CD4-positive, alpha-beta T cell treated with Interleukin-17A for 1 hour (primary cell): ENCODE results near the gene TOR4A.
A peak's percentile ranks its signal among the peaks of the same experiment; 100 is the strongest.

Experiments
- DNase-seq: peaks from one replicate; pipeline ENCODE4 v3.0.0-alpha.2; 2020

Gene TOR4A

DNA sequence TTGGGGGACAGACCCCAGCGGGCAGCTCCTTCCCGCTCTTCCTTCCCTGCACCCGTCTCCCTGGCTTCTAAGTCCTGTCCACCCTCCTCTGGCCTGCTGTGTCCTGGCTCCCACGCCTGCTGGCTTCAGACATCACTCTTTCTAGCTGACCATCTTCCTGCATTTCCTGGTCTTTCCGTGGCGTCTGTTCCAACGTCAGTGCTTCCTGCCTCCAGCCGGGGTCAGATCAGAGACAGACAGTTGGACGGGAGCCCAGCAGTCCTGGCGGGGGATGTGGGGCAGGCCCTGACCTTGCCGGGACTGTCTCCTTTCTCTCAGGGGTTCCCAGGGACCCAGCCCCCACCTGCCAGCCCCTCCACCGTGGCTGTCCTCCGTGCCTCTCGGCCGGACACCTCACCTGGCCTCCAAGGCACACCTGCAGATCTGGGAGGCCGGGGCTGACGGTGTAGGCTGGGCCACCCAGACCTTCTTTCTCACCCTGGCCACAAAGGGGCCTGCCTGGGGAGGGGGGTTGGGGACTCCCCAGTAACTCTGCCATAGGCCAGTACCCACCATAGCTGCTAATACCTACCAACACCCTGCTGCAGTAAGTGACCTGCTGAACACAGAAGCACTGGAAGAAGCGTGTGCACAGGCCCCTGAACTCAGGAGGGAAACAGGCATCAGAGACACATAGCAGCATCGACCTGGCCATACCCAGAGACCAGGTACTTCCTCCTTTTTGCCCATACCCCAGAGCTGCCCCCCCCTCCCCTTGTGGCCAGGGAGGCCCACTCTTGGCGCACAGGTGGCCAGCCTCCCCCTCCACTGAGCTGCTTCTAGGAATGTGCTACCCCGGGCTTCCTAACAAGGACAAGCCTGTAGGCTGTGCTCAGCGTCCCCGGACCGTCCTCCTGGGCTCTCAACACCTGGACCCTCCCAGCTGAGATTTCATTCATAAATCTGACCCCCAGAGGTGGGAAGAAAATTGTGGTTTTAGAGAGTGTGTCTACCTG, 19.4 kb downstream of the TOR4A start:
- DNase-seq, result no peak

DNA sequence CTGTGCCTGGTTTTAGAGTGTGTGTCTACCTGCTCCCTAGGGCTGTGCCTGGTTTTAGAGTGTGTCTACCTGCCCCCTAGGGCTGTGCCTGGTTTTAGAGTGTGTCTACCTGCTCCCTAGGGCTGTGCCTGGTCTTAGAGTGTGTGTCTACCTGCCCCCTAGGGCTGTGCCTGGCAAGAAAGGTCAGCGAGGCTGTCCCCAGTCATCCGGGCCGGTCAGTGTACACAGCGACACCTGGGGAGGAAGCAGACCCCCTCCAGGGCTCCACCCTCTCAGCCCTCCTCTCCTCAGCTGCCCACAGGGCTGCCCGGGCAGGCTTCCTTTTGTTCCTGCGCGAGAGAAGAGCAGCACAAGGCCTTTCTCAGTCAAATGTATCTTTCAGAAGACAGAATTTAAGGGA, 20.4 kb downstream of the TOR4A start:
- no peak for DNase-seq

DNA sequence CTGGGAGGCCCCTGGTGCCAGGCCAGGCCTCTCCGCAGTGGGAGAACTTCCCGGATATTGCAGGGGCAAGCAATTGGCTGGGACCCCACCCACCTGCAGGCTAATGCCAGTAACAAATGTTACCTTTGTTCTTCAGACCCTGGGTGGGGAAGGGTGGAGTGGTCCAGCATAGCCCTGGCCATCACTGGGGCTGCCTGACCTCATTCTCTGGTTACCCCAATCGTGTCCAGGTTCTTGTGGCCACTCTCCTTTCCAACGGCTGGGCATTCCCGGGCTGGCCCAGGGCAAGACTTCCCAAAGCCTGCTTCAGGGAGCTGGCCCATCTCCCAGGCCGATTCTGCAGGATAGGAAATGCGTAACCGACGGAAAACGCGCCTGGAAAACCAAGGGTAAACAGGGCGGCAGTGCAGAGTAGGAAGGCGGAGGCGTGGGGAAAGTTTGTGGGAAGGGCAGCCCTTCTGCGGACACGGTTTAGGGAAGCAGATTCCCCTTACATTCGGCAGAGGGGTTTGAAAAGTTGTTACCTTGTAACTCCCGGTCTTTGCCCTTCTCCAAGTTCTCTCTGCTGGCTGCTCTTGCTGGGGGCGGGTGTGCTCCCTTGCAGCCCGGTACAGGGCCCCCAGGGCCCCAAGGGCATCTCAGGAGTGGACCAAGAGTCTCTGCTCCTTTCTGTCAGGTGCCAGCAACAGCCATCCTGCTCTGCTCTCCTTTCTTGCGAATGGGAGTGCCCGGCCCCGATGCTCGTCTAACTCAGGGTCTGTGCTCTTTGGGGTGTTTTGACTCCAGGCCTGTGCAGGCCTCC, 21.1 kb downstream of the TOR4A start:
- DNase-seq, result no peak

DNA sequence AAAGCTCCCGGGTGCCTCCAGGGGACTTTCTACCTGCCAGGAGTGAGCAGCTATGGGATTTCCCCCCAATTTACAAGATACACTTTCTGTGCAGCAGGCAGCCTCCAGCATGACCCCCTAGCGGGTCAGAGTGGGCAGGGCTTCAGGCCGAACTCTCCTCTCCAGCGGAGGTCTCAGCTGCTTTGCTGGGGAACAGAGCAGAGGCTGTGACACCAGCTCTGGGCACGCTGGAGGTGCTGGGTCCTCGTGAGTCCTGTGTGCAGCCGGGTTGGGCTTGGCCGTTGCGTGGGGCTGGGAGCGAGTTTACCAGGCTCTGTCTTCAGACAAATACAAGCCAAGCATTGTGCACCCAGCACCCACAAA, 21.7 kb downstream of the TOR4A start:
- no peak for DNase-seq

DNA sequence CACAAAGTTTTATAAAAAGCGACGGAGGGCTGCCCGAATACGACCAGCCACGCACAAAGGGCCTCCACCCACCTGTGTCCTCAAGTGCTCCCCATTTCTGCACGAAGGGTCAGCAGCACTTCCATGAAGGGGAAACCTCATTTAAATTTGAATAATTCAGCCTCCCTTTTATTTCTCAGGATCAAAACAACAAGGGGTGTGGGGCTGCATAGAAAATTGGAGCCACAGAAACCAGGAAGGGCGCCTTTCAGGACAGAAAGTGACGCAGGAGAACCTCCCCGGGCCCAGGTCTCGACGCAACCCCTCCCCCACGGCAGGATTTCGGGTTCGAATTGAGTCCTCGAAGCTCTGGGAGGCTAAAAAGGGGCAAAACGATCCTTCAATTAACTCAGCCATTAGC, 22.4 kb downstream of the TOR4A start:
- DNase-seq, result no peak

DNA sequence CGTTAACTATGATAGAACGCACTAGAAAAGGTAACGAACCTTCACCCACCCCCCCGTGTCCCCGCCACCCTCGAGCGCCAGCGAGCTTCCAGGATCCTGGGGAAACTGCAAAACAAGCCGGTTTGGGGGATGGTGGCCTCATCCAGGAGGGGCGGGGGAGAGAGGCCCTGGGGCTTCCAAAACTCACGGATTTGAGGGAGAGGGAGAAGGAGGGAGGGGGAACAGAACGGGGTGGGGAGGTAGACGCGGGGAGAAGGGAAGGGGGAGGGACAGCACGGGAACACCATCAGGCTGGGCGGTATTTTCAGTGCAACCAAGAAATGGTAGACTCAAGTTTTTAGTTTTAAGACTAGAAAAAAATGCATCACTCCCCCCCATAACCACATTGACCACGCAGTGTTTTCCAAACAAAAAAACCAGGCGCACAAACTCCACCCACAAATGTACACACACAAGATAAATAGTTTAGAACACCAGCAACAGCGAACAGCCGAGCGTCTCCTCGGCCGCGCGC, 23.1 kb downstream of the TOR4A start:
- no peak for DNase-seq

DNA sequence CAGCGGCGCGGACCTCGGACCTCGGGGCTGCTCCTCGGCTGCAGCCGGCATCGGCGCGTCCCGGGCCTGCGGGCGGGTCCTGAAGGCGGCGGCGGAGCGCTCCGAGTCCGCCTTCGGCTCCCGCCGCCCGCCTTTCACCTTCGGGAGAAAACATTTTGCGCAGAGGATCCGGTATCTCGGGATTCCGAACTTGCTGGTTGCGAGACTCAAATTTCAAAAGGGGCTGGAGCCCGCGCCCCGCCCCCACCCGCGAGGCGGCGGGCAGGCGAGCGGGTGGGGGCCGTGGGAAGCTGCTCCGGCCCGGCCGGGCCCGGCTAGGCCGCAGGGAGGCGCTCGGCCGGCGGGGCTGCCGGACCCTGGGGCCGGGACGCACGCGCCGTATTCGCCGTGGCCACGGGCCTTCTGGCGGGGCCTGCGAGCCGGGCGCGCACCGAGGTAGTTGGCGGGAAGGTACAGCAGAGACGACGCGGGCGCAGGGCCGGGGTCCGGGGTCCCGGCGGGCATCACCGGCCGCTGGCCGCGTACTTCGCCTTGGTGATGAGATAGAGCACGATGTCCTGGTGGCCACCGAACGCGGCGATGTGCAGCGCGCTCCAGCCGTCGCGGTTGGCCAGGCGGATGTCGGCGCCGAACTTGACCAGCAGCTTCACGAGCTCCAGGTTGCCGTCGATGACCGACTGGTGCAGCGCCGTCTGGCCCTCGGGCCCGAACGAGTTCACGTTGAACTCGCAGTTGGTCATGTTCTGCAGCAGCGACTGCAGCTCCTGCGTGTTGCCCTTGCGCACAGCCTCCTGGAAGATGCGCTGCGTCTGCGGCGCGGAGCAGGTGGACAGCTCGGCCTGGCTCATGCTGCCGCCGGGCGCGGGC, 23.8 kb downstream of the TOR4A start:
- DNase-seq, result no peak

DNA sequence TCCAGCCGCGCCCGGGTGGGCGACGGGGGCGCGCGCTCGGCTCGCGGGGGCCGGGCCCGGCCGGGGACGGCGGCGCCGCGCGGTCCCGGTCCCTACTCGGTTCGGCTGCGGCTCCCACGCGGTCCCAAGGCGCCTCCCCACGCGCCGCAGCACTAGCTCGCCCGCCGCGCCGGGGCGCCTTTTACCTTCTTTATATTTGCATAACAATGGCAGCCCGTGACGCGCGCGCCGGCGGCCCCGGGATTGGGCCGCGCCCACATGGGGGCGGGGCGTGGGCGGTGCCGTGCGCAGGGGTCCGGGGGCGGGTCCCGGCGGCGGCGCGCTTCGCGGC, 24.6 kb downstream of the TOR4A start, which contains the start of gene NRARP:
NRARP (minus strand) TSS at position 154 of the 331 bp plus-strand sequence. CDS start 343 bp downstream, outside the sequence.
- peak; percentile 91 for DNase-seq

DNA sequence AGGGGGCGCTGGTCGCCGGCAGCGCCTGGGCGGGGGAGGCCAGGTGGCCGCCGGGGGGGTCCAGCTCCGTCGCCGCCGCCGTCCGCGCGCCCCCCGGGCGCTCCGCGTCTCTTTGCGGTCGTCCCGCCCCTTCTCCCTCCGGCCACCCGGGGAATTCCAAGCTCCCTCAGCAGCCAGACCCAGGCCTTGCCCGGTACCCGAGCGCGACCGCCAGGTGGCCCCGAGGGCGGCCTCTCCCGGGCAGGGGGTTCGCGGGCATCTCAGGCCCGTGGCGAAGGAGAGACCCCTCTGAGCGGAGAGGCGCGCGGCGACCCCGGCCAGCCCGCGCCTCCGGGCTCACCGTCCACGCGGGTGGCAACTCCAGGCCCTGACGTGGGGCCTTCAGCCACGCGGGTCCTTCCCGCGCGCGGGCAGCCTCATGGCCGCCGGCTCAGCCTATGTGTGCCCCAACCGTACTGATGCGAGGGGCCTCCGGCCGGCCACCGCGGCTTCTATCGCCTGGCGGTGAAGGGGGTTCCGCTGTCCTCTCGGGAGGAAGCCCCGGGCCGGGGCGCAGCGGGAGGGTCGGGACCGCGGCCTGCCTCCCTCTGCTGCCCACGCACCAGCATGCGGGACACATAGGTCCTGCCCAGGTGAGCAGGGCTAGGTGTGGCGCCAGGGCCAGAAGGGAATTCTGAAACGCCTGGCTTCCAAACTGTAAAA, 25.1 kb downstream of the TOR4A start:
- no peak for DNase-seq

DNA sequence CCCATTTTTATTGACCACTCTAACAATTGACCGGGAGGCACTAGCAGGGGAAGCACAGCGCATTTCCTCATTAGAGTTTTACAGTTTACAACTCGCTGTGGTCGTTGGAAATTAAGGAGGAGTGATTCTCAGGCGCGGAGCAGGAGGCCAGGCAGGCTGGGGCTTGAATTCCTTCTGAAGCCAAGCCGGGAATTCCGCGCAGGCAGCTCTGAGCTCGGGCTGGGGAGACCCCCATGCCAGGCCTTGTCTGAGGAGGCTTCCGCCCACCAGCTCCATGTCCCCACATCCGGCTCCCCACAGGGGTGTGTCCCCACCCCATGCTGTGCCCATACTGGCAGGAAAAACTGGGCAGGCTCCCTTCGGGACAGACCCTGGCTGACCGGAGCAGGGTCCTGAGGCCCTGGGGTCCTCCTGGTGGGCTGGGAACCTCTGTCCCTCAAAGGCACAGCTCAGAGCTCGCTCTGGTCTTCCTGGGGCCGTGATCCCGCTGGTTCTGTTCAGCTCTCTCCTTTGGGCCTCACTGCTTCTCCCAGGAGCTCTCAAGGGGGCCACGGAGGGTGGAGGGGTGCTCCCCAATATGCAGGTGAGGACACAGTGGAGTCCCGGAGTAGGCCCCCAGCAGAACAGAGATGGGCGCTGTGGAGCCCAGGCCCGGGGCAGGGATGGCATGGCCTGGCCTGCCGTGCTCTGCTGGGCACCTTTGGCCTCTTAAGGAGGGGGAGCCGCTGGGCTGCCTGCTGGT, 25.8 kb downstream of the TOR4A start:
- DNase-seq, result no peak

DNA sequence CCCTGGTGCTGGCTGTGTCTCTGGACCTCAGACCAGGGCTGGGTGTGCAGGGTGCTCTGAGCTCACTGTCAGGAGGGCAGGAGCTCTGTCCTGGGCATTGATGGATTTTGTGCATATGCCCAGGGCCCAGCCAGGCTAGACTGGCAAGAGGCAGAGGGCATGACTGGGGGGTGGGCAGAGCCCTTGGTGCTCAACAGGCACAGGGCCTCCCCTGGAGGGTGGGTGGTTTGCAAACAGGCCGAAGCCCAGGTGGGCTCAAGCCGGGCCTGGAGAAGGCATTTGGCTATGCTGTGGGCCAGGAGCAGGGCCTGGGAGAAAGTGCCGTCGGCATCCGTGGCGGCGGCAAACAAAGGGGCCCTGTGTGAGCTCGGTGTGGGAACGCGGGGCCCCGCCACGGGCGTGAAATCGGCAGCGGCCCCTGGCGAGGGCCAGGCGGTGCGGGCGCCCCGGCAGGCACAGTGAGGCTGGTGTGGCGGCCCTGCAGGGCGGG, 26.4 kb downstream of the TOR4A start:
- no peak for DNase-seq

DNA sequence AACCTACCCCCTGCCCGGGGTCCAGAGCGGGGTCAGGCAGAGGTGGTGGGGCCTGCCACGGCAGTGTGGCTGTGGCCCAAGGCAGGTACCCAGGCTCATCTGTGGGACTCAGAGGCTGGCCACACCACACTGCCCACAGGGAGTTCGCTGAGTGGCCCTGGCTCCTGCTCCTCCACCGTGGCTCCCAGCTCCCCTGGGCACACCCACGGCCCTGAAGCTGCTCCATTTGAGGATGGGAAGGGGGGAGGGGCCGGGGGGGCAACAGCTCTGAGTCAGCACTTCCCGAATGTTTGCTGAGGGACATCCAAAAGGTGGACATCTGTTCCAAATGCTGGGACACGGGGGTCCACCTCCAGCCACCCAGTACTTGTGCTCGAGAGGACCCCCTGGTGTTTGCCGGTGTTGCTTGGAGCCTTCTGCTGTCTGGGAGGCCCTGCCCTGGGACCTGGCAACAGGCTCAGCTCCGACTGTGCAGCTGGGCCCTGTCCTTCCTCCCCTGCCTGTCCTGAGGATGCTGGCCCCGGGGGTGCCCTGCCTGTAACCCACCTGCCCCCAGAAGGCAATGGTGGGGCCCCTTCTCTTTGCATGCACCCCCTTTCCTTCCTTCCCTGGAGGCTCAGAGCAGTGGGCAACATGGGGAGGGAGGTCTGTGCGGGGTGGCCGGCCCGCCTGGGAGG, 27.0 kb downstream of the TOR4A start:
- no peak for DNase-seq

DNA sequence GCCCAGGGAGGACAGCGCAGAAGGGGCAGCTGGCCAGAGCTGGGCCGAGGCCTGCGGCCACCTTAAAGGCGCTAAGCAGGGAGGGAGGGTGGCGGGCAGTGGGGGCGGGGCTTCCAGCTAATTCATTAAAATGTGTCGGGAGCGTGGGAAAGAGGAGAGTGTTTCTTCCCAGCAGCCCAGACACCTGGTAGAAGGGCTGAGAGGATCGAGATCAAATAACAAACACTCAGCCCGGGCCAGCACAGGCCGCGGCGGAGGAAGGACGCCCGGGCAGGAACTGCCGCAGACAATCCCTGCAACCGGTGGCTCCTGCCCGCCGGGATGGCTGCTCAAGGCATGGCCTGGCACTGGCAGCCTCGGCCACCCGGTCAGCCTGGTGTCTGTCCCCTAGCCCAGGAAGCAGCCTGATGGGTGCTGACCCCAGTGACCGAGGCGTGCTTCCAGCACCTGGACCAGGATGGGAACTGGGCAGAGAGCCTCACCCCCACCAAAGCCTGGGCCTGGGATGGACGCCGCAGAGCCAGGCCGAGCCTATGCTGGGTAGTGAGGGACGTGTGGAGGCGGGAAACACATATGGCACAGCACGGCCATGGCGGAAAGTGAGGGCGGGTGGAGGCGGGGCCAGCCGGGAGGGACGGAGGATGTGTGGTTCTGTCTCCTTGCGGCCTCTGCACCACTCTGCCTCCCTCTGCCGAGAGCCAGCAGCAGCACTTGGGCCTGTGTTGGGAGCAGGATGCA, 27.7 kb downstream of the TOR4A start:
- DNase-seq, result peak; percentile 61

DNA sequence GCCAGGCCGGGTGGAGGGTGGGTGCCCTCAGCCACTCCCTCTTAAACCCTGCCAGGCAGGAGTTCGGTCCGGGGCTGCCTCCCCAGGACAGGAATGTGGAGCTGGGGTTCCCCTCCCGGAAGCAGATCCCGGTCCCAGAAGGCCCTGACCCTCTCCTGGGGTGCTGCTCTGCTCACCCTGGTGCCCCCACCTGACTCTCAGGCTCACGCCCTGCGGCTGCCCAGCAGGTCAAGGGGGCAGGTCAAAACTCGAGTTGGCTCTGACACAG, 28.2 kb downstream of the TOR4A start:
- no peak for DNase-seq

DNA sequence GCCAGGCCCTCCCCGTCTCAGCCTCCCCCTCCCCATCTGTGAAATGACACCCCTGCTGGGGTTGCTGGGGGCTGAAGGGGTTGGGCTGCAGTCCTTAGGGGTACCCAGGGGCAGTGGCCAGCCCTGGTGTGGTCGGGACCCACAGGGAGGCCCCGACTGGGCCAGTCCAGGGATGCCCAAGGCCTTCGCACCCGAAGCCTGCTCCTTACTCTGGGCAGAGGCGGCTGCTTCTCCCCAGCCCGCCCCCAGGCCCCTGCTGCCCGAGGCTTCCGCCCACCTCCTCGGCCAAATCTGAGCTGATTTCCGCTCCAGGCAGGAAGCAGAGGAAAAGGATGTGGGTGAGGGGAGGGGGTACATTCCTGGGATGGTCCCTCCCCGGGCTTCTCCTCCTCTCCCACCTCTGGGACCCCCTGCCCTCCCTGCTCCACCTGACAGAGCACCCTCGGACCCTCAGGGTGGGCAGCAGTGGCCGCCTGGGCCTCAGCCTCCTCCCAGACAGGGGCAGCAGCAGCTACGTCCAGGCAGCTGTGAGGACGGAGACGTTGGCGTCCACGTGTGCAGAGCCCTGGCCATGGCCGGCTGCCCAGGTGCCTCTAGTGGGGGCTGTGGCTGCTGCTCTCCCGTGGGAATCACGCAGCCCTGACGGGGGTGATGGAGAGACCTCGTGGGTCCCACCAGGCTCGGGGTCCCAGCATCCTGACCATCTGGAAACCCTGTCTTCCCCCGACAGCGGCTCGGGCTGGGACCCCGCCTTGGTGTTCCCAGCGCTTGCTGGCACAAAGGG, 28.7 kb downstream of the TOR4A start:
- DNase-seq, result no peak

DNA sequence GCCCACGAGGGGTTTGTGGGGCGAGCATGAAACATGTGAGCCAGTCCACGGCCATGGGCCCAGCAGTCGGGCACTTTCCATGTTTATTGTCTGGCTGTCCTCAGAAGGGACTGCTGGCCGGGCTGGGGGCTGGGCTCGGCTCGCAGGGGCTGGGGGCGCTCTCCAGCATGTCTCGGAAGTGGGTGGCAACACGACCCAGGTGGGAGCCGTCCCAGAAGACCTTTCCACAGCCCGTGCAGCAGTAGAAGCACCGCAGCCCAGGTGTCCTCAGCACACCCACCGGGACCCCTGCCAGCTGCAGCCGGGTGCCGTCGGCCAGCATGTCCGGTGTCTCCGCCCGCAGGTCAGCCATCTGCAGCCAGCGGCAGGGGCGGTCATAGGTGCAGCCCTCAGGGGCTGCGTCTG, 29.3 kb downstream of the TOR4A start:
- DNase-seq, result no peak

DNA sequence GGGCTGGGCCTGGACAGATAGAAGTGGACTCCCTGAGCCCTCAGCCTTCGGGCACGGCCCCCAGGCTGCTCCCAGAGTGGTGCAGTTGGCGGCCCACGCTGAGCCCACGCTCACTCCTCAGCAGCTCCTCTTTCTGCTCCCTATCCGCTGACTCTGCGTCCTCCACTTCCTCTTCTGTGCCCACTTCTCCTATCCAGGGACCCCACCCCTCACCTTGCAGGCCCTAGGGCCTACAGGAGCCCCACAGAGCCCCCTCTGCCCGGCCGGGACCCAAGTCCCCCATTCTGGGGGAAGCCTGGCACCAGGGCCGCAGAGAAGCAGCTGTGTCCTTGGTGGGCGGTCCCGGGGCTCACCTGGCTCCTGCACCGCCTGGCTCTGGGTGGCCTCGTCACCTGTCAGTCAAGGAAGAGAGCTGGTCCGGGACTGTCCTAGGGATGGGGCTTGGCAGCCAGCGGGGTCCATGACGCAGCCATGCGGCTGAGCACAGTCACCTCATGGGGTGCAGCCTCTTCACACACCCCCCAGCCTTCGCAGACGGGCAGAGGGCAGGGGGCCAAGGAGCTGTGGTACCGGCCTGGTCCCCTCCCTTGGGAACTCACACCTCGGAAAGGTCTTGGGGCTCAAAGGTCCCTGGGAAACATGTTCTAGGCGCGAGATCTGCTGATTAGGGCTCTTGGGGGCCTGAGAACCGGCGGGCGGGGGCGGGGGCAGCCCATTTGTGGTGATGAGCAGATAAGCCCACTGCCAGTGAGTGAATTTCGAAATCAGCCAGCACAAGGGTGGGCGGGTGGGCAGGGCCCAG, 29.9 kb downstream of the TOR4A start:
- DNase-seq, result no peak

DNA sequence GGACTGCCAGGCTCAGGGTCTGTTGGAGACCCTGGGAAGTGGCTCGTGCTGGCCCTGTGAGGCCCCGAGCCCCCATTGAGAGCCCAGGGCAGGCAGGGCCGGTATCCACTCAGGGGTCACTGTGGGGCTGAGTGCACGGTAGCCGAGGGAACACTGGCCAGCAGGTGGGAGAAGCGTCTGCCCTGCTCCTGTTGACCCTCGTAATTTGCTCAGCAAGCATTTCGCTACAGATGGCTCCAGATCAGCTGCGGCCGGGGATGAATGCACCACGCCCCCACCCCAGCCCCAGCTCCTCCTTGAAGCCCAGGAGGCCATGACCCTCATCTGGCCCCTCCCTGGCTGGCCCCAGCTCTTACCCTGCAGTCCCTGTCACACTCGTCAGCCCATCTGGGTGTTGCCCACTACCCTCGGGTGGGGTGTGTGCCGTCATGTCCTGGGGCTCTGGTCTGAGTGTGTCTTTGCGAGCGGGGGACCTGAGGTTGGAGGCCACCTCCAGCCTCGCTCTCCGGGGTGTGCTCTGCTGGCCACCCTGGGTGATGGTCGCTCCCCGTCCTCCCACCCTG, 30.6 kb downstream of the TOR4A start:
- no peak for DNase-seq
